ENCODE measurements around the gene FAM20C. TPM values are rescaled to one million over a fixed set of nuclear protein-coding genes. Genes with fewer than 3 reads are reported as not detected.

The FAM20C gene
- total and polyA plus RNA-seq, 2 of the 8 experiments (the other 6 are each of a cell fraction or from before 2014, with no cell fraction given), result 9.5 to 34.8 TPM

DNA sequence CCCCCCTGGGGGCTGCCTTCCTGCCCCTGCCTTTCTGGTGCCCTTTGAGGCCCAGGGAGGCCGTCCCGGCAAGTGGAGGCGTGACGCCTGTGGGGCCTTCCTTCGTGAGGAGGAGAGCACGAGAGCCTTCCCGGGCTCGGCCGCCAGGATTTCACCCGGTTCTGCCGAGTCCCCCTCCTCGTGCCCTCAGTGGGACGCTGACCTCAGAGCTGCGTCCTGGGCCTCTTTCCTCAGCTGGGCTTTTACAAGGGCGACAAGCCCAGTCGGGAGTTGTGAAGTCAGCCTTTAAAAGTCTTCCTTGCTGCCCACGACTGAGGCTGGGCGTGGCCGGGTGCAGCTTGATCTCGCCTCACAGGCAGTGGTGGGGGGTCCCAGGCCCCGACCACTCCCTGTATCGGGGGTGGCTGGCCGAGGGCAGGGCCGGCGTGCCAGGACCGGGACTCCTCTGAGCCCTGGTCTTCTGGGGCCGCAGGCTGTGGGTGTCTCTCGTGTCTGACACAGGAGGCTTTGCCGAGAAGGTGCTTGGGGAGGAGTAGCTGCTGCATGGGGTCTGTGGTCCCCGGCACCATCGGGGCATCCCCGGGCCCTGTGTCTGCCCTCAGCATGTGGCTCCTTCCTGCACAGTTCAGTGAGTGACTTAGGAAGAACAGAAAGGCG, 41.8 kb downstream of the FAM20C start:
- Histone ChIP-seq H3K9ac (replicated peaks in 1 of 4; ENCODE audit: extremely low read depth in 1 of 4, low read depth in 3 of 4, low read length in 3 of 4) (no peak overlapping the region), H3K23me2 (ENCODE audit: low read depth, low read length) (peaks cover 4% of the 10 kb centered on the region; the same call in 1 of the 2 replicates), H3K79me1 (ENCODE audit: low read depth, low read length) (peaks cover 9% of the 10 kb centered on the region), H3K27ac (ENCODE audit: low read depth, low read length) (no peak overlapping the region), H3K36me3 (ENCODE audit: control insufficient read depth in 2 of 4, insufficient read depth in 4 of 4, low read length in 3 of 4) (peaks cover 0 to 3% (median under 1%) of the 10 kb centered on the region in 4 experiments; a peak in 3 of 8 replicates), H2BK15ac (ENCODE audit: low read length) (no peak overlapping the region), H3K4me2 (ENCODE audit: insufficient read depth in 1 of 2, low read depth in 2 of 2, low read length in 2 of 2) (no peak overlapping the region), H3K14ac (ENCODE audit: insufficient read length) (no peak overlapping the region), H3K79me2 (ENCODE audit: control insufficient read depth in 1 of 2, insufficient read depth in 2 of 2, low read length in 2 of 2) (peaks cover 0 to 10% of the 10 kb centered on the region in 2 experiments; a peak in 2 of 4 replicates), H3K23ac (ENCODE audit: insufficient read length) (no peak overlapping the region), H3K4ac (replicated peaks; ENCODE audit: insufficient read length, low read depth, low read length) (no peak overlapping the region), H2BK20ac (ENCODE audit: low read length) (no peak overlapping the region), H2BK12ac (ENCODE audit: low read depth, low read length) (no peak overlapping the region), H4K5ac (ENCODE audit: insufficient read length, low read depth, low read length) (no peak overlapping the region), H2AFZ (ENCODE audit: low read length) (no peak overlapping the region), H3K27me3 (replicated peaks in 1 of 4; ENCODE audit: control insufficient read depth in 3 of 4, extremely low read depth in 1 of 4, insufficient read depth in 3 of 4, low read length in 3 of 4) (no peaks in the 10 kb centered on the region), H4K8ac (ENCODE audit: extremely low read depth, insufficient read depth, low read length) (no peak overlapping the region; the same call in 1 of the 2 replicates), H3K56ac (replicated peaks; ENCODE audit: insufficient read length, low read depth, low read length) (no peak overlapping the region), H3K4me3 (ENCODE audit: extremely low read depth in 1 of 4, insufficient read depth in 2 of 4, low read depth in 3 of 4, low read length in 4 of 4) (no peak overlapping the region), H4K91ac (replicated peaks; ENCODE audit: insufficient read length, low read length) (no peak overlapping the region), H2BK120ac (replicated peaks; ENCODE audit: low read depth, low read length) (no peak overlapping the region), H3K9me3 (ENCODE audit: insufficient read depth in 2 of 2, low read depth in 1 of 2, low read length in 1 of 2) (peaks cover 0 to 6% of the 10 kb centered on the region in 2 experiments; a peak in 1 of 4 replicates), H3K4me1 (replicated peaks in 1 of 4; ENCODE audit: control insufficient read depth in 3 of 4, insufficient read depth in 4 of 4, low read length in 3 of 4) (no peaks in the 10 kb centered on the region), H4K20me1 (replicated peaks in 1 of 2; ENCODE audit: control insufficient read depth in 1 of 2, insufficient read depth in 2 of 2, low read length in 2 of 2) (peaks cover 3 to 7% of the 10 kb centered on the region in 2 experiments), H3K18ac (ENCODE audit: extremely low read depth, low read length) (no peak overlapping the region), H2AK5ac (ENCODE audit: low read depth, low read length) (no peak overlapping the region), H2BK5ac (ENCODE audit: low read depth, low read length) (no peak overlapping the region)
- DNase-seq (ENCODE audit: low read depth in 1 of 2, low spot score in 2 of 2), result no peak
- no peak for FAIRE-seq
- 89% methylated on average over 33 of the region's 33 CpGs; no CpG with 5 or more reads in 1 of the 2 experiments for WGBS, 2 experiments (ENCODE audit: extremely low coverage in 1 of 2, insufficient coverage in 1 of 2, insufficient read length in 1 of 2, insufficient replicate concordance in 2 of 2, low coverage in 1 of 2, low lambda C conversion rate in 2 of 2, missing lambda C conversion rate in 1 of 2)
- ChIA-PET CTCF (ENCODE audit: partially characterized antibody) (interaction anchor here (0.9 to 5.0 kb wide), 7 partner anchors 10 to 179 kb away, joined by 3 to 22 read pairs (median 3); no protein-coding TSS in a partner anchor), POLR2A (ENCODE audit: partially characterized antibody) (no interaction called here)
- TF ChIP-seq RBBP5 (IDR thresholded peaks at IDR 0.05; ENCODE audit: borderline replicate concordance, low read depth, low read length) (no peak), KDM4A (IDR thresholded peaks at IDR 0.05; ENCODE audit: low read depth, low read length, severe bottlenecking) (no peak), CREB1 (IDR thresholded peaks at IDR 0.05) (no peak), CBX5 (IDR thresholded peaks at IDR 0.05; ENCODE audit: low read depth, low read length) (no peak), MAX (IDR thresholded peaks at IDR 0.05) (no peak)
- TF ChIP-seq, protein P1, sequence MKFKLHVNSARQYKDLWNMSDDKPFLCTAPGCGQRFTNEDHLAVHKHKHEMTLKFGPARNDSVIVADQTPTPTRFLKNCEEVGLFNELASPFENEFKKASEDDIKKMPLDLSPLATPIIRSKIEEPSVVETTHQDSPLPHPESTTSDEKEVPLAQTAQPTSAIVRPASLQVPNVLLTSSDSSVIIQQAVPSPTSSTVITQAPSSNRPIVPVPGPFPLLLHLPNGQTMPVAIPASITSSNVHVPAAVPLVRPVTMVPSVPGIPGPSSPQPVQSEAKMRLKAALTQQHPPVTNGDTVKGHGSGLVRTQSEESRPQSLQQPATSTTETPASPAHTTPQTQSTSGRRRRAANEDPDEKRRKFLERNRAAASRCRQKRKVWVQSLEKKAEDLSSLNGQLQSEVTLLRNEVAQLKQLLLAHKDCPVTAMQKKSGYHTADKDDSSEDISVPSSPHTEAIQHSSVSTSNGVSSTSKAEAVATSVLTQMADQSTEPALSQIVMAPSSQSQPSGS (IDR thresholded peaks at IDR 0.05; ENCODE audit: low read length), result no peak
